GM21576 (cell line): Measurements from ENCODE around the gene TSR1.

Experiments
- ATAC-seq: cut with Tn5 transposase; IDR thresholded peaks from one replicate; pipeline ENCODE4 v1.9.1; 2021; ENCODE audit warnings: mild to moderate bottlenecking, moderate library complexity; ENCODE audit not compliant: unreplicated experiment

Gene TSR1

DNA sequence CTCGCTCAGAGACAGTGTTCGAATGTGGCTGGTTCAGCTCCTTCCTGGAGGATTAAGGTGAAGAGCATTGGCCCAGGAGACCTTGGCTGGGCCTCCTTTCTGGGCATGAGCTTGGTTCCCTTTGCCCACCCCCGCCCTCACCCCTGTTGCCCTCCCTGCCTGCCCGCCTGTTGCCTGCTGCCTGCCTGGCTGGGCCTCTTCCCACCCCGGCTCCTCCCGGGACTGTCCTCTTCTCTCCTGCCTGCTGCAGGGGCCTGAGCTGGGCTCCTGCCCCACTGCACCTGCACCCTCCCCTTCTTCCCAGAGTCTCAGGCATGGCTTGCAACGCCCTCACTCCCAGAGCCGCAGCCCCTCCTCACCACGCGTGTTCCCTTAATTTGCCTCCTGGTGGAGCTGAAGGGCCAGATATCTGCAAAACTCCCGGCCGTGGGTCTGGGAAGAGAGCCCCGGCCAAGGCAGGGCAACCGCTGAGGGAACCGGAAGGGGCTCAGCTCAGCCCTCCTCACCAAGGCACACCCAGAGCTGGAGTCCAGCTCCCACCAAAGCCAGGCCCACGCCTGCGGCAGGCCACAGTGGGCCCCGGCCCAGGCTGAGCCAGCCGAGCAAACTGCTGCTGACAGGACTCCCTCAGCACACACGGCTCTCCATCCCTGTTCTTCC lies 33.4 kb upstream of the TSR1 start:
- ATAC-seq: no peak

GRCh38 chr17:2369039-2369438 lies 32.8 kb upstream of the TSR1 start:
- ATAC-seq: no peak

DNA sequence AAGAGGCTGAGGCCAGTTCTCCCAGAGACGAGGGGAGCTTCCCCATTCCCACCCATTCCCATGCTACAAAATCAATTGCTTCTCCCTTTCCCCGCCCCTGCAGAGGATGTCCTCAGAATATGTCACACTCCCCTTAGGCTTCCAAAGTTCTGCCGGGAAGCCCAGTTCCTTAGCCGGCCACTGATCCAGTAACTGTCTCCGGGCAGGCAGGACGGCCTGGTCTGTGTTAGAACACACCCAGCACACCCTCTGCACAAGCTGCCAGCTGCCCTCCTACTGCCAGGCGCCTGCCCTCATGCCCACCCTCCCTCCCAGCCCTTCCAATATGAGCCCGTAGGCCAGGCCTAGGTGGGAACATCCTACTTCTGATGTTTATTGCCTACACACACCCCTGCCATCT lies 32.1 kb upstream of the TSR1 start:
- no peak for ATAC-seq

- ATAC-seq: no peak
Observed at GRCh38 chr17:2366747-2367494, 30.7 kb upstream of the TSR1 start.

DNA sequence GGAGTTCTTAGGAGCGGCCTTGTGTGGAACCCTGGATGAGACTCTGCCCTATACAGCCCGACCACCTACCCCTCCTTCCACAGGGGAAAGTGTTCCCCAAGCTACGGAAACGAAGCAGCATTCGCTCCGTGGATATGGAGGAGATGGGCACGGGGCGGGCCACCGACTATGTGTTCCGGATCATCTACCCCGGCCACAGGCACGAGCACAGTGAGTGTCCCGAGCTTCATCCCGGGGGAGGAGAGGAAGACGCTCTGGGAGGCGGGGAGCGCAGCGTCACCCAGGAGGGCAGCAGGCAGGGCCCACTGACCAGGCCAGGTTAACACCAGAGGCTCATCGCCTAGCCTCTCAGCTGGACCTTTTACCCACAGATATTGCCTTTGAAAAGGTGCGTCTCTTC lies 28.9 kb upstream of the TSR1 start:
- no peak for ATAC-seq

GRCh38 chr17:2364763-2365116 lies 28.5 kb upstream of the TSR1 start:
- no peak for ATAC-seq

- no peak for ATAC-seq
Observed at GRCh38 chr17:2363851-2364762, 27.9 kb upstream of the TSR1 start.

DNA sequence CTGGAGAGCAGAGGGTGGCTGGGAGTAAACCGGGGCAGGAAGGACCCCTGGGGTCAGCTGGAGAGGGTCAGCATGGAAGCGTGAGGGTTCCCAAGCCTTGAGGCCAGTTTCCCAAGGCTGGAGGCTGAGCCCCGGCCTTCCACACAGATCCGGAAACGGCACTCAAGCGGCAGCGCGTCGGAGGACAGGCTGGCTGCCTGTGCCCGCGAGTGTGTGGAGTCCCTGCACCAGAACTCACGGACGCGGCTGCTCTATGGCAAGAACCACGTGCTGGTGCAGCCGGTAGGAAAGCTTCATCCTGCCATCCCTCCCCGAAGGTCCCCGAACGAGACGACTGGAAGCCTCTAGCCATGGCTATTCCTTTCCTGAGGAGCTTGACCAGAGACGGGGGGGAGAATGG lies 27.1 kb upstream of the TSR1 start:
- ATAC-seq: no peak

DNA sequence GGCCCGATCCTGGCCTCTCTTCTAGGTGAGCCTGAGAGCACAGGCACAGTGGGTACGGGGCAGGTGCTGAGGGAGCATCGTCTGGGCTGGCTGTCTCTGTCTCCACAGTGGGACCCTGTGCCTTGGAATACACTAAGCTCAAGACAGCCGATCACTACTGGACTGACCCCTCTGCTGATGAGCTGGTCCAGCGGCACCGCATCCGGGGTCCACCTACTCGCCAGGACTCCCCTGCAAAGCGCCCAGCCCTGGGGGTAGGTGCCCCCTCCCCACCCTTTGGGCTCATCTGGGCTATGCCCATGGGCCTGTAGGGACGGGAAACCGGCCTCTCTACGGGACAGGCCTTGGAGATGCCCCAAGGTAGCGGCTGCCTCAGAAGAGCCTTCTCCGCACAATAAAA lies 26.6 kb upstream of the TSR1 start:
- no peak for ATAC-seq

DNA sequence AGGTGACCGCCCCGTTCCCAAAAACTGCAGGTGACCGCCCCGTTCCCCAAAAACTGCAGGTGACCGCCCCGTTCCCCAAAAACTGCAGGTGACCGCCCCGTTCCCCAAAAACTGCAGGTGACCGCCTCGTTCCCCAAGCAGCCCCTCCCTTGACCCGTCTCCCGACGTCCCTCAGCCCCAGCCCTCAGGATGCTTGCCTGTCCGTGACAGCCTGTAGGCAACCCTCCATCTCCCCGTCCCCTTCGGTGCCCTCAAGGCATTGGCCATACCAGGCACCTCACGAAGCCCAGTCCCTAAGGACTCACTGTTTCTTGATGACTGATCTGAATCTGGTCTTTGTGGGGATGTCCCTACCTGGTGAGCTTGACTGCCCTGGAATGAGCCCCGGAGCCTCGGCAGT lies 26.2 kb upstream of the TSR1 start:
- ATAC-seq: no peak

GRCh38 chr17:2362016-2362415 lies 25.8 kb upstream of the TSR1 start:
- ATAC-seq: no peak

- no peak for ATAC-seq
Observed at GRCh38 chr17:2361010-2361760, 24.9 kb upstream of the TSR1 start.

DNA sequence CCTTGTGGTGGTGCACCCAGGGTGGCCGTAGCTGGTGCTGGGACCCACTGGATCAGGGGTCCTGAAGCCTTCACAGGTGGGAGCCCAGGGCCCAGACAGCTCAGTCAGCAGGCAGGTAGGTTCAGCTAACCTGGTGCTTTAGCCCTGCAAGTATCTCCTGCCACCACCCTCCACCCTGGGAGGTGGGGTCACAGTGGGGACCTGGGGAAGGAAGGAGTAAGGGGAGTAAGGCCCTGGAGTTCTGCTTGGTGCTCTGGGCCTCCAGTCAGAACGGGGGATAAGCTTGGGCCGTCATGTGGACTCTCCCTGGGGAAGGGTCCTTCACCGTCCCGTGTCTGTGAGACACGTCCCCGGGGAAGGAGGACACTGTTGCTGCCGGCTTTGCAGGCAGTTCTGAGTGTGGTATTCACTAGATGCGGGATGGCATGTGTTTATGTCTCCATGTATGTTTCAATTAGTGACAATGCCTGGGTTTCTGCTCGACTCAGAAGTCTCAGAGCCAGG lies 21.7 kb upstream of the TSR1 start:
- ATAC-seq: no peak

- ATAC-seq: no peak
Observed at GRCh38 chr17:2357237-2357636, 21.0 kb upstream of the TSR1 start.

DNA sequence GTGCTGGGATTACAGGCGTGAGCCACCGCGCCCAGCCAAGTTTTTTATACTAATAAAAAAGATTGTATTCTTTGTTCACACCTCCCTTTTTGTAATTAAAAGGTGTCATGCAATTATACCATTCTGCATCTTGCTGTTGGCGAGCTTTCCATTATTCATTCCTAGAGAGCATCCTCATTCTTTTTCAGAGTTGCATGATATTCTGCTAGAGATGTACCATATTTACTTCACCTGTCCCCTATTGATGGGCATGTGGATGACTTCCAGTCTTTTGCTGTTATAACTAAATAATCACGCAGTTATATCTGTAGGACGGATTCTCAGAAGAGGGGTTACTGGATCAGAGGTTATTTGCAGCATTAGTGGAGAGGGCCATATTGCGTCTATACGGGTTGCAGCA lies 18.1 kb upstream of the TSR1 start:
- no peak for ATAC-seq

GRCh38 chr17:2351269-2351668 lies 15.0 kb upstream of the TSR1 start:
- no peak for ATAC-seq

- ATAC-seq: no peak
Observed at GRCh38 chr17:2347805-2348685, 11.8 kb upstream of the TSR1 start.

DNA sequence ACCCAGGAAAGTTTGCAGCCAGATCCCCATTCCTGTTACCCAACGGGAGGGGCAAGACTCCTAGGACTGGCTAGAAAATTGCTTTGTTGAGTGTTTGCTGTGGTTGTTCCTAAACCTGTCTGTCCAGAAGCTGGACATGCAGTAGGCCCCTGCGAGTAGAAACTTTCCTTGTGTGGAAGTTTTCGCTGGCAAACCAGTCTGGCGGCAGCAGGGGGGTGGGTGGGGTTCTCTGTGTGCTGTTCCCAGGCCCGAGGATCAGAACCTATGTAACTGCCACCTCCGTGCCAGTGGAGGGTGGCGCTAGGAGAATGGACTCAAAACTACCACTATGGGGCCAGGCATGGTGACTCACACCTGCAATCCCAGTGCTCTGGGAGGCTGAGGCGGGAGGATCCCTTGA lies 10.2 kb upstream of the TSR1 start:
- ATAC-seq: no peak

- no peak for ATAC-seq
Observed at GRCh38 chr17:2344528-2344927, 8.3 kb upstream of the TSR1 start.

DNA sequence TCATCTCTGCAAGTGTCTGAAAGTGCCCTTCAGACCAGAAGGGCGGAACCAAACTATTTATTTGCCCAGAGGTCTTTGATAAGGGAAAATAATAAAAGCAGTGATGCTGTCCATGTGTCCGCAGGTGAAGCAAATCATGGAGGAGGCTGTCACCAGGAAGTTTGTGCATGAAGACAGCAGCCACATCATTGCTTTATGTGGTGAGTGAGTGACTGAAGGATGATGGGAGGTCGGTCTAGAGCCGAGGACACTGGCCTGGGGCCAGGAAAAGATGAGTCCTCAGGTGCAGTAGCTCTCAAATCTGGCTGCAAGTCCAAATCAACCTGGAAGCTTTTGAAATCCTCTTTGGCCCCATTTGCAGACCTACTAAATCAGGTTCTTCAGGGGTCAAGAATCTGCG lies 7.2 kb upstream of the TSR1 start:
- no peak for ATAC-seq
